ENCODE results near the gene CARNS1.

Gene CARNS1

DNA sequence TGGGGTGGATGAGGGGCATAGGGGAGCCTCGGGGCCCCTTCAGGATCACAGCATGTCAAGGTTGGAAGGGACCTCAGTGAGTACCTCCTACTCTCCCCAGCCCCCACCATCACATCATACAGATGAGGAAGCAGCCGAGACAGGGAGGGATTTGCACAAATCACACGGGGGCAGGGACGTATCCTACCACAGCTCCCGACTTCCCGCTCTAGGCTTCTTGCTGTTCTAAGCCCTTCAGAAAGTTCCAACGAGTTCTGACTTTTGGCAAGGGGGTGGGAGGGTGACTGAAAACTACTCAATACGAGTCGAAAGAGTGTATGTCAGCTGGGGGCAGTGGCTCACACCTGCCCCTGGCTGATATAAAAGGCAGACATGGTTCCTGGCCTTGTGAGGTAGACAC, 28.4 kb upstream of the CARNS1 start:
- peaks cover 5% of the 10 kb centered on the region for H3K36me3 ChIP-seq (ENCODE audit: insufficient read depth, insufficient read length, low read length)
- no peak overlapping the region for H3K4me3 ChIP-seq (ENCODE audit: insufficient read length, low read depth)
- no peaks in the 10 kb centered on the region for H3K9me3 ChIP-seq (ENCODE audit: insufficient read depth, low read length)
- no peak for DNase-seq (ENCODE audit: low read depth, low spot score)
- TF ChIP-seq ZNF274 (IDR thresholded peaks at IDR 0.05; ENCODE audit: low read depth, low read length) = no peak
- TF ChIP-seq SUZ12 (IDR thresholded peaks at IDR 0.05; ENCODE audit: extremely low read depth, insufficient read depth, insufficient read length) = no peak
- no peak for TF ChIP-seq YY1 (IDR thresholded peaks at IDR 0.05; ENCODE audit: insufficient read depth, insufficient read length)
- peak overlapping the region; percentile 54 for H3K9ac ChIP-seq (ENCODE audit: insufficient read length, low read depth)
- H3K27me3 ChIP-seq (ENCODE audit: insufficient read depth, insufficient read length) = peaks cover 6% of the 10 kb centered on the region
- peaks cover 29% of the 10 kb centered on the region for H3K4me1 ChIP-seq (ENCODE audit: insufficient read depth, insufficient read length)

DNA sequence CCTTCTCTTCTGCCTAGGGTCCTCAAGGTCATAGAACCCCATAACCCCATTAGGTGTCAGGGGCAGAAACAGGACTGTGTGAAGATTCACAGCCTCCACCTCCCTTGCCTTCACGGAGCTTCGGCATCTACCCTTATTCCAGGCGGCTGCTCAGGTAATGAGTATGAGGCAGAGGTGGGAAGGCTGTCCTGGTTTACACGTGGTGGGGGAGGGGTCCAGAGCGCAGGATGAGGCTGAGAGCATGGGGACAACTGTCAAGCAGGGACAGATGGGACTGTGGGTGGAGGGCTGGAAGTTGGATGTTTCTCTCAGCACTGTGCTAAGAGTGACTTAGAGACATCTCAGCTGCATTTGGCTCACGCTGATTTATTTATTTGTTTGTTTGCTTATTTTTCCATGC, 28.0 kb upstream of the CARNS1 start:
- Histone ChIP-seq H3K36me3 (ENCODE audit: insufficient read depth, insufficient read length, low read length) (peaks cover 5% of the 10 kb centered on the region), H3K4me1 (ENCODE audit: insufficient read depth, insufficient read length) (peaks cover 29% of the 10 kb centered on the region), H3K9me3 (ENCODE audit: insufficient read depth, low read length) (no peaks in the 10 kb centered on the region), H3K9ac (ENCODE audit: insufficient read length, low read depth) (peak overlapping the region; percentile 54), H3K4me3 (ENCODE audit: insufficient read length, low read depth) (no peak overlapping the region), H3K27me3 (ENCODE audit: insufficient read depth, insufficient read length) (peaks cover 10% of the 10 kb centered on the region)
- TF ChIP-seq ZNF274 (IDR thresholded peaks at IDR 0.05; ENCODE audit: low read depth, low read length) (no peak), SUZ12 (IDR thresholded peaks at IDR 0.05; ENCODE audit: extremely low read depth, insufficient read depth, insufficient read length) (no peak), YY1 (IDR thresholded peaks at IDR 0.05; ENCODE audit: insufficient read depth, insufficient read length) (no peak)
- no peak for DNase-seq (ENCODE audit: low read depth, low spot score)

DNA sequence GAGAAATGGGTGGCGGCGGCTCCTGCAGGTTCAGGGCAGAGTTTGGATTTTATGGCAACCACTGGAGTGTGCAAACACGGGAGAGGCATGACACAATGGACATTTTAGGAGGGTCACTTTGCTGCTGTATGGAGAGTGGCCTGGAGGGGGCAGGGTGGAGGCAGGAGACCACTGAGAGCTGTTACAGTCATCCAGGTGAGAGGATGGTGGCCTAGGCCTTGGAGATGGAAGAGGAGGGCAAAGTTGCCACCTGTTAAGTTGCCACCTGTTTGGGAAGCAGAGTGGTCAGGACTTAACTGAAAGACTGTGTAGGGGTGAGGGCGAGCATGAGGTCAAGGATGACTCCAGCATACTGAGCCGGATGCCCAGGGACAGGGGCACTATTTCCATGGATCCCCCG, 26.0 kb upstream of the CARNS1 start:
- DNase-seq (ENCODE audit: low read depth, low spot score) = peak; percentile 65
- no peak overlapping the region for H3K9ac ChIP-seq (ENCODE audit: insufficient read length, low read depth)
- H3K36me3 ChIP-seq (ENCODE audit: insufficient read depth, insufficient read length, low read length) = peaks cover 23% of the 10 kb centered on the region
- H3K4me3 ChIP-seq (ENCODE audit: insufficient read length, low read depth) = no peak overlapping the region
- no peaks in the 10 kb centered on the region for H3K9me3 ChIP-seq (ENCODE audit: insufficient read depth, low read length)
- H3K27me3 ChIP-seq (ENCODE audit: insufficient read depth, insufficient read length) = peaks cover 13% of the 10 kb centered on the region
- no peak for TF ChIP-seq YY1 (IDR thresholded peaks at IDR 0.05; ENCODE audit: insufficient read depth, insufficient read length)
- no peak for TF ChIP-seq SUZ12 (IDR thresholded peaks at IDR 0.05; ENCODE audit: extremely low read depth, insufficient read depth, insufficient read length)
- TF ChIP-seq ZNF274 (IDR thresholded peaks at IDR 0.05; ENCODE audit: low read depth, low read length) = no peak
- peaks cover 31% of the 10 kb centered on the region for H3K4me1 ChIP-seq (ENCODE audit: insufficient read depth, insufficient read length)

DNA sequence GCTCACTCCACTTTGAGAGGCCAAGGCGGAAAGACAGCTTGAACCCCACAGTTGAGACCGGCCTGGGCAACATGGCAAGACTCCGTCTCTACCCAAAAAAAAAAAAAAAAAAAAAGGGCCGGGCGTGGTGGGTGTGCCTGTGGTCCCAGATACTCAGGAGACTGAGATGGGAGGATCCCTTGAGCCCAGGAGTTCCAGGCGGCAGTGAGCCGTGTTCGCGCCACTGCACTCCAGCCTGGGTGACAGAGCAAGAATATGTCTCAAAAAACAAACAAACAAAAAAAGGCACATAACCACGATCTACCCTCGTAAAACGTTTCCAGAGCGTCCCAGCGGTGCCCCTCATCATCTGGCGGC, 24.6 kb upstream of the CARNS1 start:
- TF ChIP-seq SUZ12 (IDR thresholded peaks at IDR 0.05; ENCODE audit: extremely low read depth, insufficient read depth, insufficient read length) = no peak
- H3K9me3 ChIP-seq (ENCODE audit: insufficient read depth, low read length) = no peaks in the 10 kb centered on the region
- H3K27me3 ChIP-seq (ENCODE audit: insufficient read depth, insufficient read length) = peaks cover 7% of the 10 kb centered on the region
- no peak for DNase-seq (ENCODE audit: low read depth, low spot score)
- H3K9ac ChIP-seq (ENCODE audit: insufficient read length, low read depth) = peak overlapping the region; percentile 97
- H3K4me3 ChIP-seq (ENCODE audit: insufficient read length, low read depth) = peak overlapping the region; percentile 90
- H3K36me3 ChIP-seq (ENCODE audit: insufficient read depth, insufficient read length, low read length) = peaks cover 33% of the 10 kb centered on the region
- H3K4me1 ChIP-seq (ENCODE audit: insufficient read depth, insufficient read length) = peaks cover 24% of the 10 kb centered on the region

DNA sequence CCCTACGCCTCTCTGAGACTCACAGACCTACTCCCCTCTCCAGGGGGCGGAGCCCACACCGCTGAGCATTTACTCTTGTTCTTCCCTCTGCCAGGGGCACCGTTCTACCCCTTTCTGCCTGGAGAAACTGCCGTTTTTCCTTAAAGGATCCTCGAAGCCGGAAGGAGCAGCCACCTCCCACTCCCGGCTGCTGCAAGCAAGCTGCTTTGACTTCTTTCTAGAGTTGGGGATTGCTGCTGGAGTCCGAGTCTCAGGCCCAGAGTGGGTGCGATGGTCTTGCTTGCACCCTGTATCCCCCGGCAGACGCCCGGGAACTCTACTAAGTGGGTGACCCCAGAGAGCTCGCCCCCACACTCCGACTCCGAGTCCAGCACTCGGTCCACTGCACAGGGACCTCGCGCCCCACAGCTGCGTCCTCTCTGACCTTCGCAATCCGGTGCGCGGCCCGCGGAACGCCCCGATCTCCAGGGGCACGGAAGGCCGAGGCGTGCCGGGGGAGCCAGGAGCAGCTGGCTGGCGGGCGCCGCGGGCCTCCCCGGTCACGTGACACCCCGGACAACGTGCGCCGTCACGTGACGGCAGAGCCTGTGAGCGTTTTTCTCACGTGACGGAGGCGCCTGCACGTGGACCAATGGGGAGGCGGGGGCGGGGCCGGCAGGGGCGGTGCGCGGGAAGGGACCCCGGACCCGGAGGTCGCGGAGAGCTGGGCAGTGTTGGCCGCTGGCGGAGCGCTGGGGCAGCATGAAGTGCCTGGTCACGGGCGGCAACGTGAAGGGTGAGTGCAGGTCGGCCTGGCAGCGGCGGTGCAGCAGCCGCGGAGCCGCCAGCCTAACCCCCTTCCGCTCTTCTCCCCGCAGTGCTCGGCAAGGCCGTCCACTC, 23.9 kb upstream of the CARNS1 start, which contains the start of gene RAD9A:
Gene RAD9A (plus strand): TSS at position 683 of the 879 bp plus-strand sequence. CDS start 59 bp downstream, at position 742.
- Histone ChIP-seq H3K9me3 (ENCODE audit: insufficient read depth, low read length) (no peaks in the 10 kb centered on the region), H3K9ac (ENCODE audit: insufficient read length, low read depth) (peak within 1 kb of the TSS; percentile 97), H3K27me3 (ENCODE audit: insufficient read depth, insufficient read length) (peaks cover 7% of the 10 kb centered on the region), H3K4me1 (ENCODE audit: insufficient read depth, insufficient read length) (peaks cover 26% of the 10 kb centered on the region), H3K4me3 (ENCODE audit: insufficient read length, low read depth) (peak within 1 kb of the TSS; percentile 90), H3K36me3 (ENCODE audit: insufficient read depth, insufficient read length, low read length) (peaks cover 39% of the 10 kb centered on the region)
- TF ChIP-seq YY1 (IDR thresholded peaks at IDR 0.05; ENCODE audit: insufficient read depth, insufficient read length) (no peak), SUZ12 (IDR thresholded peaks at IDR 0.05; ENCODE audit: extremely low read depth, insufficient read depth, insufficient read length) (no peak), ZNF274 (IDR thresholded peaks at IDR 0.05; ENCODE audit: low read depth, low read length) (no peak)
- peak; percentile 97 for DNase-seq (ENCODE audit: low read depth, low spot score)

DNA sequence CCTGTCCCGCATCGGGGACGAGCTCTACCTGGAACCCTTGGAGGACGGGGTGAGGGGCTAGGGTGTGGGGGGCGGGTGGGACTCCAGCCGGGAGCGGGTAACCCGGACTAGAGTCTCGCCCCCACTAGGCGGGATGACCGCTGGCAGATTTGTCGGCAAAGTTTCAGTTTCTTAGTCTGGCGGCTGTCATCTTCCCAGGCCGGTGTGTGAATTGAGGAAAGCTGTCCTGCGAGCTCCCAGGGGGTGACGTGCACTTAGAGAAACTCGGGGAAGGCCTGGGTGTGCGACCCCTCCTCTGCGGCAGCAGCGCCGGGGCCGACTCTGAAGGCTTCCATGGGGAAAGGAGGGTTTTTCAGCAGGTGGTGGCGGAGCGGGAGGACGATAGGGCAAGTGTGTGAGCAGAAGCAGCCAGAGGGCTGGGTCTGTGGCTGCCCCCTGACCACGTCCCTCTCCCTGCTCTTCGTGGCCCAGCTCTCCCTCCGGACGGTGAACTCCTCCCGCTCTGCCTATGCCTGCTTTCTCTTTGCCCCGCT, 23.2 kb upstream of the CARNS1 start:
- H3K4me1 ChIP-seq (ENCODE audit: insufficient read depth, insufficient read length) = peaks cover 24% of the 10 kb centered on the region
- peaks cover 7% of the 10 kb centered on the region for H3K27me3 ChIP-seq (ENCODE audit: insufficient read depth, insufficient read length)
- DNase-seq (ENCODE audit: low read depth, low spot score) = no peak
- peak overlapping the region; percentile 90 for H3K4me3 ChIP-seq (ENCODE audit: insufficient read length, low read depth)
- peaks cover 46% of the 10 kb centered on the region for H3K36me3 ChIP-seq (ENCODE audit: insufficient read depth, insufficient read length, low read length)
- no peaks in the 10 kb centered on the region for H3K9me3 ChIP-seq (ENCODE audit: insufficient read depth, low read length)
- peak overlapping the region; percentile 97 for H3K9ac ChIP-seq (ENCODE audit: insufficient read length, low read depth)
- TF ChIP-seq ZNF274 (IDR thresholded peaks at IDR 0.05; ENCODE audit: low read depth, low read length) (no peak), YY1 (IDR thresholded peaks at IDR 0.05; ENCODE audit: insufficient read depth, insufficient read length) (no peak), SUZ12 (IDR thresholded peaks at IDR 0.05; ENCODE audit: extremely low read depth, insufficient read depth, insufficient read length) (no peak)

DNA sequence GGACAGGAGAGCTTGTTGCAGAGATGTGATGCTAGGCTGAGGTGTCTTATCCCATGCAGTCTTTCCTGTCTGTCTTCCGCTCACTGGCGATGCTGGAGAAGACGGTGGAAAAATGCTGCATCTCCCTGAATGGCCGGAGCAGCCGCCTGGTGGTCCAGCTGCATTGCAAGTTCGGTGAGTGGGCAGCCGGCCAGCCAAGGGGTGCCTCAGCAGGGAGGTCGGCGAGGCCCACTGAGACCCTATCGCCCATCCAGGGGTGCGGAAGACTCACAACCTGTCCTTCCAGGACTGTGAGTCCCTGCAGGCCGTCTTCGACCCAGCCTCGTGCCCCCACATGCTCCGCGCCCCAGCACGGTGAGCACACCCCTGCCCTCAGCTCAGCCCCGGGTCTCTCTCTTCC, 22.0 kb upstream of the CARNS1 start:
- no peaks in the 10 kb centered on the region for H3K9me3 ChIP-seq (ENCODE audit: insufficient read depth, low read length)
- H3K27me3 ChIP-seq (ENCODE audit: insufficient read depth, insufficient read length) = peaks cover 7% of the 10 kb centered on the region
- TF ChIP-seq SUZ12 (IDR thresholded peaks at IDR 0.05; ENCODE audit: extremely low read depth, insufficient read depth, insufficient read length) = no peak
- no peak for TF ChIP-seq YY1 (IDR thresholded peaks at IDR 0.05; ENCODE audit: insufficient read depth, insufficient read length)
- TF ChIP-seq ZNF274 (IDR thresholded peaks at IDR 0.05; ENCODE audit: low read depth, low read length) = no peak
- peaks cover 58% of the 10 kb centered on the region for H3K36me3 ChIP-seq (ENCODE audit: insufficient read depth, insufficient read length, low read length)
- H3K4me1 ChIP-seq (ENCODE audit: insufficient read depth, insufficient read length) = peaks cover 23% of the 10 kb centered on the region
- no peak overlapping the region for H3K4me3 ChIP-seq (ENCODE audit: insufficient read length, low read depth)
- H3K9ac ChIP-seq (ENCODE audit: insufficient read length, low read depth) = no peak overlapping the region
- no peak for DNase-seq (ENCODE audit: low read depth, low spot score)
